HG03442 (cell line): ENCODE results near the gene SLFNL1.

Source experiments
- ATAC-seq: cut with Tn5 transposase; IDR thresholded peaks from one replicate; pipeline ENCODE4 v1.9.1; 2021; ENCODE audit warnings: mild to moderate bottlenecking, moderate library complexity; ENCODE audit not compliant: unreplicated experiment

SLFNL1 gene

DNA sequence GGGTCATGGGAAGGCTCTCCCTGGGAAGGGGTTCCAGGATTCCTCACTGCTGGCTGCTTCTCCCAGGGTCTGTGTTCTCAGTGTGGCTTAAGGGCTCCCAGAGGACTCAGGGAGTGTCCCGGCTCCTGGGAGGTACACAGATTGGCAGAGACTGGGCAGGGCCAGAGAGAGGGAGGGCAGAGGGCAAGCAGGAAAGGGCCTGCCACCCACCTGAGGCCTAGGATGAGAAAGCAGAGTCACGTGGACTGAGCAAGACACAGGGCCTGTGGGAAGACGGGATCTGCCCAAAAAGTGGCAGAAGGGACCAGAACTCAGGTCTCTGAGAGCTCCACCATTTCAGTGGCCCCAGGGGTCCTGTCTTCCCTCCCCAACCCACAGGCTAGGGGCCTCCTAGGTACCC, 871 bp downstream of the SLFNL1 start:
- no peak for ATAC-seq

DNA sequence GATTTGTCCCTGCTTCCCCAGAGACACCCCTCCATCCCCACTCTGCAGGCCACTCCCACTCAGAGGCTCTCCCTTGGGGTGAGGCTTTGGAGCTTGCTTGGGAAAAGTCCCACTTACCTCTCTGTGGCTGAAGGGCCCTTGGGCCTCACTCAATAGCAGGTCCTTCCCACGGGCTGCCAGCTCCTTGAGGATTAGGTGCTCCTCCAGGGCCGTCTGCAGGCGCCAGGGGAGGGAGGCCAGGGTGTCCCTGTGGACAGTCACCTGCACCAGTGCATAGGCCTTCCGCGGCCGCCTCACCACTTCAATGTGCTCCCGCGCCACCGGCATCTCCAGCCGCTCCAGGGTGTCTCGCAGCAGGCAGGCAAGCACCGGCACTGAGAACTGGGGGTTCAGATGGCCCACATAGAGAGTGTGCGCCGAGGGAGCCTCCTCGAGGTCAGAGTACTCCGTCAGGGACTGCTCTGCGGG, 1.4 kb downstream of the SLFNL1 start:
- ATAC-seq = no peak

- no peak for ATAC-seq
These were observed 2.2 kb downstream of the SLFNL1 start for GRCh38 chr1:41019353-41019745.

DNA sequence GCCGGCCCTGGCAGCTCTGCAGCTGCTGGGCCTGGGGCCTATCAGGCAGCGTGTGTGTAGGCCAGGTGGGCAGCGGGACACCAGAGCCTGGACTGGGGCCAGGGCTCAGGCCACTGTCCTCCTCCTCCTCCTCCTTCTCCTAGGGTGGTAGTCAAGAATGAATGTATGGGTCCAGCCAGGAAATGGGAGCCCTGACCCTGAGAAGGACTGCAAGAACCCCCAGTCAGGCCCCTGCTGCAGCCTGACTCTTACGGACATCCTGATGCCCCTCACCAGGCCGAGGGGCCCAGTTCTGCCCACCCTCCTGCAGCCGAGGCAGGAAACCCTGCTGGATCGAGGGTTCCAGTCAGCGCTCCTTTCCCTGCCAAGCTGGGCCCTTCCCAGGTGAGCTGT, 3.5 kb downstream of the SLFNL1 start:
- no peak for ATAC-seq

GRCh38 chr1:41017141-41018017, 4.1 kb downstream of the SLFNL1 start:
- ATAC-seq = no peak

DNA sequence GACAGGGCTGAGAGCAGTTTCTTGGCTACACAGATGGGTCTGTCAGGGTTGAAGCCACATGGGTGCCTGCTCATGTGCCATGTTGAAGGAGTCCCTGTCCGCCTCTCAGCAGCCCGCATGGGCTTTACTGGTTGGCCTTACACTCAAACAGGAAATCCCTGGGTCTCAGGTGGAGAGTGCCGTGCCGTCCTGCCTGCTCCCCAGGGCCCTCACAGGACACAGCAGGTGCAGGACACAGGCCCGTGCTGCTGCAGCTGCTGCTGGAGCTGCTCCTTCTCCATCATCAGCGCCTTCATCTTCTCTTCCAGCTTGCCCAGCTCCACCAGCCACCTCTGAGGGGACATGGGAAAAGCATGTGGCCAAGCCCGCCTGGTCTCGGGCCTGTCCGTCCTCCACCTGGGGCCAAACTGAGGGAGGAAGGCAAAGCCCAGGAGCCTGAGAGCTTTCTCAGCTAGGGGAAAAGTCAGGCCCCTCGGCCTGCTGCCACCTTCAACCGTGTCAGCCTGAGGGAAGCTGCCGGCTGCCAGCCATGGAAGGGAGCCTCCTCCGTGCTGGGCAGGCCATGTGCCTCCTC, 5.5 kb downstream of the SLFNL1 start:
- no peak for ATAC-seq

- no peak for ATAC-seq
These were observed 6.1 kb downstream of the SLFNL1 start for GRCh38 chr1:41015281-41015896.

GRCh38 chr1:41014871-41015270, 6.7 kb downstream of the SLFNL1 start:
- ATAC-seq = no peak

GRCh38 chr1:41013796-41014195, 7.7 kb downstream of the SLFNL1 start:
- ATAC-seq = no peak

DNA sequence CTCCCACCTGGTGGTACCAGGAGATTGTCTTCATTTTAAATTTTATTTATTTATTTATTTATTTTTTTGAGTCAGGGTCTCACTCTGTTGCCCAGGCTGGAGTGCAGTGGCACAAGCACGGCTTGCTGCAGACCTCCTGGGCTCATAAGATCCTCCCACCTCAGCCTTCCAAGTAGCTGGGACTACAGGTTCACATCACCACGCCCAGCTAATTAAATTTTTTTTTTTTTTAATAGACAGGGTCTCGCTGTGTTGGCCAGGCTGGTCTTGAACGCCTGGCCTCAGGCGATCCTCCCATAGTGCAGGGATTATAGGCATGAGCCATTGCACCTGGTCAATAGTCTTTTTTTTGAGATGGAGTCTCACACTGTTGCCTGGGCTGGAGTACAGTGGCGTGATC, 8.5 kb downstream of the SLFNL1 start:
- ATAC-seq = no peak

GRCh38 chr1:41010345-41010744, 11.2 kb downstream of the SLFNL1 start:
- ATAC-seq = no peak

DNA sequence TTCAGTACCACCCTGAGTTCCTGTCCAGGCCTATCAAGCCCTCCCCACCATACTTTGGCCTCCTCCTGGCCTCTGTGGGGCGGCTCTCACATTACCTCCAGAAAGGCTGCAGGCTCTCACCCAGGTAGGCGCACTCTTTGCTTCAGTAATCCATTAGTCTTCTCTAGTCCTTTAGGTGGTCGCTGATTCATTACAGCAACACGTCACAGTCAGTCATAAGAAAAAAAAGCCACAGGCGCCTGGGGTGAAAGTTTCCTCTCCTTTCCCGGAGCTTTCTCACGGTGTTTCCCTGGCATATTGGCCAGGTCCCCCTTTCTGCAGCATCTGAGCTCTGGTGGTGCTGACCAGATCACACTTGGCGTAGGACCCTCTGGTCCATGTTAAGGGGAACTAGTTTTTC, 12.1 kb downstream of the SLFNL1 start:
- ATAC-seq = no peak

DNA sequence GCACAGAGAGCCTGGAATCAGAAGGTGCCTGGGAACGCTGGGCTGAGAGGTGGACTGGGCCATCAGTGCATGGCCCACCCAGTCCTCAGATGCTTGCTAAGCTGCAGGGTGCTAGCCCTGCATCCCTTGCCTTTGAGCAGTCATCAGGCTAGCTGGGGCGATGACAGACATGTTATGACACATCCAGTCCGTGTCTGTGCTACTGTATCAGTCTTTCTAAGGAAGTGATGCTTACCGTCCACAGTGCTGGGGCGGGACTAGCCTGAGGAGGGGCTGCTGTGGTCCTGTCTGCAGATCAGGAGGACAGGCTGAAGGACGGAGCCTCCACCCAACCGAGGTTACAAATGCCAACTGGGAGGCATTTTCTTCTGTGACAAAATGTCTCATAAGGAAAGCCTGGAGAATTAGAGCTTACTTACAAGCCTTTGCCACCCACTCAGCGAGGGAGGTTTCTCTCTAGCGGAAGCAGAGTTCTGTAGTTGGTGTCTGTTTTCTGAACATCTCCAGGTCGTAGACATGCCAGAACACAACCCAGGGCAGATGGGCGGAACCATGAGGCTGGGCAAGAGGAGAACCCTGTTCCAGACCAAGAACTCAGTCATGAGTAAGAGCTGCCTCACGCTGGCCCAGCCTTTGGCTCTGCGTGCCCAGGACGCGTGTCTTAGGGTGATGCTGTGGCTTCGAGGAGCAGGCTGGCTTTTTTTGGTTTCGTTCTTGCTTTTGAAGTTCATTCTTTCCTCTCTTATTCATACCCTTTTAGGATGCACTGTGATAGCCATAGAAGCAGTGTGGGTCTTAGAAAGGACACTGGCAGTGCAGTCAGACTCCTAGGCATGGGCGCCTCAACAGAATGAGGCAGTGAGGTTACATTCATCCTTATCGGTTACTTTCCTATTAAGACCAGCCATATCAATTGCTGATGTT, 14.3 kb downstream of the SLFNL1 start:
- ATAC-seq = no peak

GRCh38 chr1:41005876-41006275, 15.6 kb downstream of the SLFNL1 start:
- no peak for ATAC-seq

- ATAC-seq = peak; percentile 96
These were observed 17.8 kb downstream of the SLFNL1 start for GRCh38 chr1:41003640-41004220.

DNA sequence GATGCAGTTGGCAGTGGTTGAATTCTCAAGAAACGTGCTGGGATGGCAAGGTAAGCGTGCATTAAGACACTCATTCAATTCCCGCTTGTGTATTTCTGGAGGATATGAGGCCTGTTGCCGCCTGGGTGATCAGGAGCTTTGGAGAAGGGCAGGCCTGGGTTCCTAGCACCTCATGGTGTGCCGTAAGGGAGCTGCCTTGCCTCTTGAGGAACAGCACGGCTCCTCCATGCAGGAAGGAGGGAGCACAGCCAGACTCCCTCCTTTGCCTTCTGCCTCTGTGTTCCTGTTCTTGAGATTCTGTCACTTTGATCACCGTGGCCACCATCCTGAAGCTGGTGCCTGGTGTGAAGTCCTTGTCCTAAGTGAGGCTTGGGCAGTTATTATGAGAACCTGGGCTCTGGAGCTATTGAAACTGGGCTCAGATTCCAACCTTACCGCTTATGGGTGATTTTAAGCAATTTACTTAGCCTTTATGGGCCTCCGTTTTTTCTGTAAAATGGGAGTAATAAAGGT, 18.3 kb downstream of the SLFNL1 start:
- ATAC-seq = no peak

- no peak for ATAC-seq
These were observed 22.9 kb downstream of the SLFNL1 start for GRCh38 chr1:40998668-40999067.

- no peak for ATAC-seq
These were observed 24.4 kb downstream of the SLFNL1 start for GRCh38 chr1:40997096-40997495.

DNA sequence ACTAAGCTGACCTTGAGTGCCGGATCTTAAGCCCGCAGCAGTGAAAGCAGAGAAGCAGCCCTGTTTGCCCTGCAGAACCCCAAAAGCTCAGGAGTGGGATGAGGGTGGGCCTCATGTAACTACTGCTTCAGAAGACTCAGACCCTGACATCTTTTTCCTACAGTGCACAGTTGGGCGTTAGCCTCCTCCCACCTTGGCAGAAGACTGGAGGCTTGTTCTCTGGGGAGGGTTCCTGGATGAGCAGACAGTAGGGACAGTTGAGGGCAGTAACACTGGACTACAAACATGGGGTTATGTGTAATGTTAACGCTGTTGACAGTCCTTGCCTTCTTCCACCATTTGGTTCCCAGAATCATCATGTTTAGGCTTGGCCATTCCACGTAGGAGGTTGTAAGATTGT, 32.5 kb downstream of the SLFNL1 start:
- ATAC-seq = no peak

GRCh38 chr1:40988280-40988679, 33.2 kb downstream of the SLFNL1 start:
- ATAC-seq = no peak
